Measurements from ENCODE around the gene REPS2.

REPS2 gene

DNA sequence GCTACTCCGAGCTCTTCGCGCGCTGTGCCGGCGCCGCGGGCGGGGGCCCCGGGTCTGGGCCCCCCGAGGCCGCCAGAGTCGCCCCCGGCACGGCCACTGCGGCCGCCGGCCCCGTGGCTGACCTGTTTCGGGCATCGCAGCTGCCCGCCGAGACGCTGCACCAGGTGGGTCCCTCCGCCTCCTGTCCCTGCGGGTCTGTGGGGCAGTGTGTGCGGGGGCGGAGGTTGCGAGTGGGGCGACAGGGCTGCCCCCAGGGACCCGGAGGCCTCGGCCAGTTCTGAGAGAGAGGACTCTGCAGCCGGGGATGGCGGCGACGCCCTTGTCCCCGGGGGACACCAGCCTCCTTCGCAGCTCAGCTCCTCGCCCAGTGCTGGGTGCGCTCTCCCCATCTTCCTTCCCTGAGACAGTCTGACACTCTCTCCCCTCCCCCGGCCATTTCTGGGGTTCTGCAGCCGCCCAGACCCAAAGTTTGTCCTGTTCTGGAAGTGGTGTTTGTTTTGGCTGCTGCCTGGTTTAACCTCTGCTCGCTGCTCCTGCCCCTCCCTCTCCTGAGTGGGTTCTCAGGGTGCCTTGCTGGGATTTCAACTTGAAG lies 609 bp downstream of the REPS2 start:
- H3K79me2 ChIP-seq (ENCODE audit: low read length) = no peaks in the 10 kb centered on the region
- no peaks in the 10 kb centered on the region for H3K27me3 ChIP-seq (replicated peaks; ENCODE audit: insufficient read depth, low read length)
- DNase-seq = no peak
- H3K27ac ChIP-seq (ENCODE audit: low read length) = no peak overlapping the region
- H3K9me2 ChIP-seq (replicated peaks; ENCODE audit: insufficient read depth, low read length) = no peaks in the 10 kb centered on the region
- peaks cover 4% of the 10 kb centered on the region for H3K4me1 ChIP-seq (ENCODE audit: low read length)
- H2AFZ ChIP-seq (ENCODE audit: low read length) = peak overlapping the region; percentile 56
- peak overlapping the region; percentile 68 for H3K4me2 ChIP-seq (ENCODE audit: low read depth, low read length)
- no peaks in the 10 kb centered on the region for H3K36me3 ChIP-seq (replicated peaks; ENCODE audit: insufficient read depth, low read length)
- H3K9ac ChIP-seq (ENCODE audit: low read length) = peak overlapping the region; percentile 31; the same call in 1 of the 2 replicates
- H3K4me3 ChIP-seq (ENCODE audit: low read length) = peak overlapping the region; percentile 64
- H3F3A ChIP-seq (ENCODE audit: insufficient read depth, low read length) = no peaks in the 10 kb centered on the region
- no peaks in the 10 kb centered on the region for H3K9me3 ChIP-seq (replicated peaks; ENCODE audit: insufficient read depth, low read length)
- TF ChIP-seq, protein P1, sequence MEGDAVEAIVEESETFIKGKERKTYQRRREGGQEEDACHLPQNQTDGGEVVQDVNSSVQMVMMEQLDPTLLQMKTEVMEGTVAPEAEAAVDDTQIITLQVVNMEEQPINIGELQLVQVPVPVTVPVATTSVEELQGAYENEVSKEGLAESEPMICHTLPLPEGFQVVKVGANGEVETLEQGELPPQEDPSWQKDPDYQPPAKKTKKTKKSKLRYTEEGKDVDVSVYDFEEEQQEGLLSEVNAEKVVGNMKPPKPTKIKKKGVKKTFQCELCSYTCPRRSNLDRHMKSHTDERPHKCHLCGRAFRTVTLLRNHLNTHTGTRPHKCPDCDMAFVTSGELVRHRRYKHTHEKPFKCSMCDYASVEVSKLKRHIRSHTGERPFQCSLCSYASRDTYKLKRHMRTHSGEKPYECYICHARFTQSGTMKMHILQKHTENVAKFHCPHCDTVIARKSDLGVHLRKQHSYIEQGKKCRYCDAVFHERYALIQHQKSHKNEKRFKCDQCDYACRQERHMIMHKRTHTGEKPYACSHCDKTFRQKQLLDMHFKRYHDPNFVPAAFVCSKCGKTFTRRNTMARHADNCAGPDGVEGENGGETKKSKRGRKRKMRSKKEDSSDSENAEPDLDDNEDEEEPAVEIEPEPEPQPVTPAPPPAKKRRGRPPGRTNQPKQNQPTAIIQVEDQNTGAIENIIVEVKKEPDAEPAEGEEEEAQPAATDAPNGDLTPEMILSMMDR (IDR thresholded peaks at IDR 0.05; ENCODE audit: low read length) = no peak
- TF ChIP-seq EZH2 (optimal IDR thresholded peaks at IDR 0.05; ENCODE audit: low read depth, low read length) (no peak), EZH2phosphoT487 (IDR thresholded peaks at IDR 0.05; ENCODE audit: low read length) (no peak)
- H4K20me1 ChIP-seq (ENCODE audit: insufficient read depth, low read length) = no peaks in the 10 kb centered on the region

DNA sequence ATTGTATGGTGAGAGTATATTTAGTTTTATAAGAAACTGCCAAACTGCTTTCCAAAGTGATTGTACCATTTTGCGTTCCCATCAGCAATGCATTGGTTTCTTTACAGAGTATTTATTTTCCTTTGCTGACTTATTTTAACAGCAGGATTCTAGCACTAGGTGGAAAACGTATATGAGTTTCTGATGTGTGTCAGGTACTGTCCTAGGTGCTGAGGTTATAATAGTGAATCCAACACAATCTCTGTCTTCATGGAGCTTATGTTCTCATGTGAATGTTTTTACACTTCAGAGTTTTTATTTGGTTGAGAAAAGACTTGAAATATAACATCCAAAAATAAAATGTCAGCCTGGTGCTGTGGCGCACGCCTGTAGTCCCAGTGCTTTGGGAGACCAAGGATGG lies 4.0 kb downstream of the REPS2 start:
- no peak overlapping the region for H3K9ac ChIP-seq (ENCODE audit: low read length)
- TF ChIP-seq, protein P1 (IDR thresholded peaks at IDR 0.05; ENCODE audit: low read length) = no peak
- no peak for TF ChIP-seq EZH2 (optimal IDR thresholded peaks at IDR 0.05; ENCODE audit: low read depth, low read length)
- no peak for TF ChIP-seq EZH2phosphoT487 (IDR thresholded peaks at IDR 0.05; ENCODE audit: low read length)
- no peaks in the 10 kb centered on the region for H3K27me3 ChIP-seq (replicated peaks; ENCODE audit: insufficient read depth, low read length)
- no peaks in the 10 kb centered on the region for H3K79me2 ChIP-seq (ENCODE audit: low read length)
- H3K4me2 ChIP-seq (ENCODE audit: low read depth, low read length) = no peak overlapping the region
- no peak for DNase-seq
- peaks cover 4% of the 10 kb centered on the region for H3K4me1 ChIP-seq (ENCODE audit: low read length)
- H3F3A ChIP-seq (ENCODE audit: insufficient read depth, low read length) = no peaks in the 10 kb centered on the region
- H4K20me1 ChIP-seq (ENCODE audit: insufficient read depth, low read length) = no peaks in the 10 kb centered on the region
- no peak overlapping the region for H2AFZ ChIP-seq (ENCODE audit: low read length)
- H3K9me3 ChIP-seq (replicated peaks; ENCODE audit: insufficient read depth, low read length) = no peaks in the 10 kb centered on the region
- no peaks in the 10 kb centered on the region for H3K36me3 ChIP-seq (replicated peaks; ENCODE audit: insufficient read depth, low read length)
- no peak overlapping the region for H3K27ac ChIP-seq (ENCODE audit: low read length)
- H3K4me3 ChIP-seq (ENCODE audit: low read length) = no peak overlapping the region
- no peaks in the 10 kb centered on the region for H3K9me2 ChIP-seq (replicated peaks; ENCODE audit: insufficient read depth, low read length)

DNA sequence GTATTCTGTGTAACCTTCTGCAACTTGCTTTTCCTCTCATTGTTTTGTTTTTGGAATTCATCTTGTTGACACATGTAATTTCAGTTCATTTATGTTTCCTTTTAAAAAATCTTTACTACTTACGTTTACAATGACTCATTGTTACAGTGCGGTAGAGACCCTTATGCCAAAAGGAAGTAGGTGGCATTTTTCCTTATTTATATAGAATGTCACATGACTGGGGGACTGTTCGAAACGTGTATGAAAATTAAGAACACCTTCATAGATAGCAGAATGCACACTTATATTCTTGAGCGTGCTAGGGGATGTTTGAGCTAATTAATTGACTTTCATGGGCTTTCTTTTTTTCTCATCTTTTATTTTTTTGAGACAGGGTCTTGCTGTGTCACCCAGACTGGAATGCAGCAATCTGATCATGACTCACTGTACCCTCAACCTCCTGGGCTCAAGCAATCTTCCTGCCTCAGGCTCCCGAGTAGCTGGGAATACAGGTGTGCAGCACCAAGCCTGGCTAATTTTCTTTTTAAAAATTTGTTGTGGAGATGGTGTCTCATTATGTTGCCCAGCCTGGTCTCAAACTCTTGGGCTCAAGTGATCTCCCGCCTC lies 7.3 kb downstream of the REPS2 start:
- Histone ChIP-seq H3K9me2 (replicated peaks; ENCODE audit: insufficient read depth, low read length) (no peaks in the 10 kb centered on the region), H3F3A (ENCODE audit: insufficient read depth, low read length) (no peaks in the 10 kb centered on the region), H4K20me1 (ENCODE audit: insufficient read depth, low read length) (no peaks in the 10 kb centered on the region), H3K9ac (ENCODE audit: low read length) (no peak overlapping the region), H3K9me3 (replicated peaks; ENCODE audit: insufficient read depth, low read length) (no peaks in the 10 kb centered on the region), H3K4me1 (ENCODE audit: low read length) (peaks cover 6% of the 10 kb centered on the region; the same call in 1 of the 2 replicates), H3K27ac (ENCODE audit: low read length) (no peak overlapping the region), H3K79me2 (ENCODE audit: low read length) (no peaks in the 10 kb centered on the region), H3K27me3 (replicated peaks; ENCODE audit: insufficient read depth, low read length) (no peaks in the 10 kb centered on the region), H3K4me3 (ENCODE audit: low read length) (no peak overlapping the region), H3K36me3 (replicated peaks; ENCODE audit: insufficient read depth, low read length) (no peaks in the 10 kb centered on the region), H2AFZ (ENCODE audit: low read length) (no peak overlapping the region), H3K4me2 (ENCODE audit: low read depth, low read length) (no peak overlapping the region)
- TF ChIP-seq EZH2phosphoT487 (IDR thresholded peaks at IDR 0.05; ENCODE audit: low read length) (no peak), EZH2 (optimal IDR thresholded peaks at IDR 0.05; ENCODE audit: low read depth, low read length) (no peak)
- TF ChIP-seq, protein P1 (IDR thresholded peaks at IDR 0.05; ENCODE audit: low read length) = no peak
- DNase-seq = no peak
